Measurements from ENCODE around the gene TOMM6. TPM values are rescaled to one million over a fixed set of nuclear protein-coding genes. Genes with fewer than 3 reads are reported as not detected.
A peak's percentile ranks its signal among the peaks of the same experiment; 100 is the strongest.

TOMM6 gene
- total and polyA plus RNA-seq, 2 donors from 2014 or later = 150 to 479 TPM

GRCh38 chr6:41784581-41785171 is 2.8 kb upstream of the TOMM6 start:
- Histone ChIP-seq H3K9me3 (ENCODE audit: control insufficient read depth in 2 of 3, insufficient read depth in 1 of 3, low read length in 3 of 3) (no peaks in the 10 kb centered on the region), H3K4me3 (ENCODE audit: low read length in 3 of 3) (no peak overlapping the region), H3K27ac (ENCODE audit: low read depth in 2 of 2, low read length in 2 of 2) (no peak overlapping the region), H3K4me1 (ENCODE audit: control insufficient read depth in 2 of 3, insufficient read depth in 2 of 3, low read depth in 1 of 3, low read length in 3 of 3) (peaks cover 0 to 21% (median 3%) of the 10 kb centered on the region in 3 donors), H3K27me3 (ENCODE audit: control insufficient read depth, insufficient read depth, low read length) (no peaks in the 10 kb centered on the region), H3K9ac (ENCODE audit: low read length in 3 of 3) (no peak overlapping the region), H3K36me3 (ENCODE audit: control insufficient read depth in 2 of 3, insufficient read depth in 3 of 3, low read length in 3 of 3) (peaks cover 2 to 6% (median 2%) of the 10 kb centered on the region in 3 donors)
- DNase-seq = peak in 1 of 5 donors; percentile 16
- intact Hi-C loops (cut with DNase I) = loop anchor here (10.0 kb wide), 1 partner anchor 260 kb away; no protein-coding TSS in a partner anchor
- no peak for FAIRE-seq
- no peak for TF ChIP-seq CTCF (IDR thresholded peaks at IDR 0.05; ENCODE audit: borderline replicate concordance, extremely low read depth, insufficient read depth)

GRCh38 chr6:41785254-41785653 is 2.2 kb upstream of the TOMM6 start:
- no peak overlapping the region for H3K27ac ChIP-seq (ENCODE audit: low read depth in 2 of 2, low read length in 2 of 2)
- intact Hi-C loops (cut with DNase I) = loop anchor here (10.0 kb wide), 1 partner anchor 260 kb away; no protein-coding TSS in a partner anchor
- no peaks in the 10 kb centered on the region for H3K27me3 ChIP-seq (ENCODE audit: control insufficient read depth, insufficient read depth, low read length)
- TF ChIP-seq CTCF (IDR thresholded peaks at IDR 0.05; ENCODE audit: borderline replicate concordance, extremely low read depth, insufficient read depth) = no peak
- H3K4me1 ChIP-seq (ENCODE audit: control insufficient read depth in 2 of 3, insufficient read depth in 2 of 3, low read depth in 1 of 3, low read length in 3 of 3) = peaks cover 0 to 21% (median 3%) of the 10 kb centered on the region in 3 donors
- no peak overlapping the region for H3K4me3 ChIP-seq (ENCODE audit: low read length in 3 of 3)
- H3K36me3 ChIP-seq (ENCODE audit: control insufficient read depth in 2 of 3, insufficient read depth in 3 of 3, low read length in 3 of 3) = peaks cover 2 to 12% (median 5%) of the 10 kb centered on the region in 3 donors
- H3K9me3 ChIP-seq (ENCODE audit: control insufficient read depth in 2 of 3, insufficient read depth in 1 of 3, low read length in 3 of 3) = no peaks in the 10 kb centered on the region
- H3K9ac ChIP-seq (ENCODE audit: low read length in 3 of 3) = no peak overlapping the region
- no peak for FAIRE-seq
- no peak for DNase-seq

GRCh38 chr6:41785689-41786450 is 1.6 kb upstream of the TOMM6 start:
- Histone ChIP-seq H3K4me1 (ENCODE audit: control insufficient read depth in 2 of 3, insufficient read depth in 2 of 3, low read depth in 1 of 3, low read length in 3 of 3) (peaks cover 0 to 20% (median 3%) of the 10 kb centered on the region in 3 donors), H3K27ac (ENCODE audit: low read depth in 2 of 2, low read length in 2 of 2) (peak overlapping the region; percentile 92 to 97), H3K9me3 (ENCODE audit: control insufficient read depth in 2 of 3, insufficient read depth in 1 of 3, low read length in 3 of 3) (no peaks in the 10 kb centered on the region), H3K27me3 (ENCODE audit: control insufficient read depth, insufficient read depth, low read length) (no peaks in the 10 kb centered on the region), H3K4me3 (ENCODE audit: low read length in 3 of 3) (peak overlapping the region; percentile 3 to 100 (median 36)), H3K9ac (ENCODE audit: low read length in 3 of 3) (peak overlapping the region in 1 of 3 donors; percentile 52), H3K36me3 (ENCODE audit: control insufficient read depth in 2 of 3, insufficient read depth in 3 of 3, low read length in 3 of 3) (peaks cover 2 to 14% (median 9%) of the 10 kb centered on the region in 3 donors)
- peak in 1 of 5 donors; percentile 87 for DNase-seq
- no peak for FAIRE-seq
- TF ChIP-seq CTCF (IDR thresholded peaks at IDR 0.05; ENCODE audit: borderline replicate concordance, extremely low read depth, insufficient read depth) = no peak
- intact Hi-C loops (cut with DNase I) = loop anchor here (10.0 kb wide), 1 partner anchor 259 kb away; no protein-coding TSS in a partner anchor
